ENCODE measurements around the gene NAA10.

Gene NAA10

DNA sequence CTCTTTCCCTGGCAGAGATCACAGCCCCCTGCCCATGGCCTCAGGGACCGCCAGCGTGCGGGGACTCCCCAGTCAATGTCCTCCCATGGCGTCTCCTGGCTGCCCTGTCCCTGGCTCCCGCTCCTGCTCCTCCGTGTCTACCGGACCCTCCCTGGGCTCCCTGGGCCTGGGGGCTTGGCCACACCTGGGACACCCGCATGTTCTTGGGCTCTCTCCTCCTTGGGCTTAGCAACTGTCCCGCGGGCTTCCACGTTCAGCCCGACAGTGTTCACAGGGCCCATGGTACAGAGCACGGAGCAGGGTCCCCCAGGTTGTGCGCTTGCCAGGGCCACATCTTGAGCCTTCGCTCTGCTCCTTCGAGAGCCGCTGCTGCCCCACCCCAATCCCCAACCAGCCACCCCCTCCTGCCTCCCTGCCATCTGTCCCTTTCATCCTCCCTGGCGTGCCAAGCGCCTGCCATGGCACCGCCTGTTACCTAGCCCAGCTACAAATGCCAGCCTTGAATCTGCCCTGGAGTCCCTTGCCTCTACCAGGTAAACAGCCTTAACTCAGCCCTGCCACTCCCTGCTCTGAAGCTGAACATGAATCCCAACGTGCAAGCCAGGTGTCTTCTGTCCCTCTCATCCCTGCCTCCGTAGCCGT is 26.5 kb downstream of the NAA10 start:
- no peak for DNase-seq

DNA sequence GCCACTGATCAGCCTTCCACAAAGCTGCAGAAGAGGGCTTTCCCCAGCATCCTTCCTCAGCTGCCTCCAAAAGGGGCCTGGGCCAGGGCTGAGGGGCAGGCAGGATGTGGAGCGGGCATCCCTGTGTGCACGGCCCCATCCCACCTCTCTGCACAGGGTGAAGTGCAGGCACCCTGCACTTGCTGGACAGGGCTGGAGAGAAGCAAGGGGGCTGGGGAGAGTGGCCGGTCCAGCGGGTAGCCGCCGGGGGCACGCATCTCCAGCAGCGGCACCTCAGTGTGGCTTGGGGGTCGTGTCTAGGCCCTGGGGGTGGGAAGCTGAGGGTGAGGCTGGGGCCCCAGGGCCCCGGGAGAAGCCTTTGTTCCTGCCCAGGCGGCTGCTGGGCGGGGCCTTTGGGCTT is 27.4 kb downstream of the NAA10 start:
- no peak for DNase-seq

DNA sequence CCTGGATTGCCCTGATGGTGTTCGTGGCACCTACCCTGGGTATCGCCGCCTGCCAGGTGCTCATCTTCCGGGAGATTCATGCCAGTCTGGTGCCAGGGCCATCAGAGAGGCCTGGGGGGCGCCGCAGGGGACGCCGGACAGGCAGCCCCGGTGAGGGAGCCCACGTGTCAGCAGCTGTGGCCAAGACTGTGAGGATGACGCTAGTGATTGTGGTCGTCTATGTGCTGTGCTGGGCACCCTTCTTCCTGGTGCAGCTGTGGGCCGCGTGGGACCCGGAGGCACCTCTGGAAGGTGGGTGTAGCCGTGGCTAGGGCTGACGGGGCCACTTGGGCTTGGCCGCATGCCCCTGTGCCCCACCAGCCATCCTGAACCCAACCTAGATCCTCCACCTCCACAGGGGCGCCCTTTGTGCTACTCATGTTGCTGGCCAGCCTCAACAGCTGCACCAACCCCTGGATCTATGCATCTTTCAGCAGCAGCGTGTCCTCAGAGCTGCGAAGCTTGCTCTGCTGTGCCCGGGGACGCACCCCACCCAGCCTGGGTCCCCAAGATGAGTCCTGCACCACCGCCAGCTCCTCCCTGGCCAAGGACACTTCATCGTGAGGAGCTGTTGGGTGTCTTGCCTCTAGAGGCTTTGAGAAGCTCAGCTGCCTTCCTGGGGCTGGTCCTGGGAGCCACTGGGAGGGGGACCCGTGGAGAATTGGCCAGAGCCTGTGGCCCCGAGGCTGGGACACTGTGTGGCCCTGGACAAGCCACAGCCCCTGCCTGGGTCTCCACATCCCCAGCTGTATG is 28.5 kb downstream of the NAA10 start:
- DNase-seq = no peak

DNA sequence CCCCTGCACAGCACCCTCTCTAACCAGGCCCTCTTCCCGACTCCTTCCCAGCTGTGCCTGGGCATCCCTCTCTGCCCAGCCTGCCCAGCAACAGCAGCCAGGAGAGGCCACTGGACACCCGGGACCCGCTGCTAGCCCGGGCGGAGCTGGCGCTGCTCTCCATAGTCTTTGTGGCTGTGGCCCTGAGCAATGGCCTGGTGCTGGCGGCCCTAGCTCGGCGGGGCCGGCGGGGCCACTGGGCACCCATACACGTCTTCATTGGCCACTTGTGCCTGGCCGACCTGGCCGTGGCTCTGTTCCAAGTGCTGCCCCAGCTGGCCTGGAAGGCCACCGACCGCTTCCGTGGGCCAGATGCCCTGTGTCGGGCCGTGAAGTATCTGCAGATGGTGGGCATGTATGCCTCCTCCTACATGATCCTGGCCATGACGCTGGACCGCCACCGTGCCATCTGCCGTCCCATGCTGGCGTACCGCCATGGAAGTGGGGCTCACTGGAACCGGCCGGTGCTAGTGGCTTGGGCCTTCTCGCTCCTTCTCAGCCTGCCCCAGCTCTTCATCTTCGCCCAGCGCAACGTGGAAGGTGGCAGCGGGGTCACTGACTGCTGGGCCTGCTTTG is 29.2 kb downstream of the NAA10 start:
- no peak for DNase-seq

DNA sequence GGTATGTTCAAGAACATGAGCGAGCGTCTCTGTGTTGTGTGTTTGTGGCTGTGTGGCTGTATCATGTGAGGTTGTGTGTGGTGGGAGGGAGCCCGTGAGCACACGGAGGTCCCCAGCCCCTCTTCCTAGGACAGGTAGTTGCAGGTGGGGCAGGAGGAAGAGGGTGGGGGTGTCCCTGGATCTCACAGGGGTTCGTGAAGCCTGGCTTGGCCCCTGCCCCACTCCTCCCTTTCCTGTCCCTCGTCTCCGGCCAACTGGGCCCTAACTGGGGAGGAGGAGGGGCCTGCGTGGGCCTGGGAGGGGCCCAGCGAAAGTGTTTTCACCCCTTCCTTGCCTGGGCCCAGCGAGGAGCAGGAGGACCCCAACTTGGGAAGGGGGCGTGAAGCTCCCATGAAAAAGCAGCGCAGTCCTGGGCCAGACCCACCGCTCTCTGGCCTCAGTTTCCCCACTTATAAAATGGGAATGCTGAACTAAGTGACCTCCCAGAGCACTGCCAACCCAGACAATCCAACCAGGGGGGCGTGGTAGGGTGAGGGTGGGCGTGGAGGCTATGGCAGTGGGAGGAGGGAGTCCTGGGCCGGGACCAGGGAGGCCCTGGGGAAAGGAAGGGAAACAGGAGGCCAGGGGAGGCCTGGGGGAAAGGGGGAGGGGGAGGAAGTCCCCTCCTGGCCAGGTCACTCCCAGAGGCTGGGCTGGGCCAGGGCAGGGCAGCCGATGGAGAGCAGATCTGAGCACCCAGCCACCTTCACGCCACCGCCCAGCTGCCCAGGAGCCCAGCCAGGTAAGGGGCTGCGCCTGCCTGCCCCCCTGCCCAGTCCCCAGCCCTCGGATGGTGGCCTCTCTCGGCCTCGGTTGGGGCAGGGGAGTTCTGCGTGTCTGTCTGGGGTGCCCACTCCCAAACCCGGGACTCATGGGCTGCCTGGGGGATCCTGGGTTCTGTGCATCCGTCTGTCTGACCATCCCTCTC is 30.6 kb downstream of the NAA10 start, which contains the start of gene AVPR2:
AVPR2 (plus strand) TSS at position 683 of the 967 bp plus-strand sequence. CDS start 473 bp downstream, outside the sequence.
- DNase-seq = no peak

DNA sequence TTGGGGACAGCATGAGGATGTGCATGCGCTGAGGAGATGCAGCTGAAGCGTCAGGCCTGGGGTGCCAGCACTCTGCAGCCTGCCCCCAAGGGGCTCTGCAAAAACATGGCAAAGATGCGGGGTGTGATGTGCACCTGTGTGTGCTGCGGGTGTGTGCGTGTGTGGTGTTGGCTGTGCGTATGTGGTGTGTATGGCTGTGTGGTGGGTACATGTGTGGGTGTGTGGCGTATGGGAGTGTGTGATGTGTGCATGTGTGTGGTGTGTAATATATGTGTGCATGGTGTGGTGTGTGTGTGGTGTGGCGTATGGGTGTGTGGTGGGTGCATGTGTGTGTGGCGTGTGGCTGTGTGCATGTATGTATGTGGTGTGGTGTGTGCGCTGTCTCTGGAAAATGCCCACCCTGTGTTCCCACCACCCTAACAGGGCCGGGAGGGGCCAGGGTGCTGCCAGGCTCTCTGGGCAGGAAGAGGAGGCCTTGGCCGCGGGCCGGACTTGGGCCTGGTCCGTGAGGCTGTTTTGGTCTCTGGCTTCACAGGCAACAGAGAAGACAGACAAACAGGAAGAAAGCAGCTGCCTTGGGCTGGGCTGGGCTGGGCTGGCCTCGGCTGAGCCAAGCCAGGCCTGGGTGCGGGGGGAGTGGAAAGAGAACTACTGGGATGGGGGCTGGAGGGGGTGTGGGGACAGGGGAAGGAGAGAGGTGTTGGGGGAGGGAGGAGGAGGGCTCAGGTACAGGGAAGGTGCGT is 31.4 kb downstream of the NAA10 start:
- peak; percentile 20 for DNase-seq

DNA sequence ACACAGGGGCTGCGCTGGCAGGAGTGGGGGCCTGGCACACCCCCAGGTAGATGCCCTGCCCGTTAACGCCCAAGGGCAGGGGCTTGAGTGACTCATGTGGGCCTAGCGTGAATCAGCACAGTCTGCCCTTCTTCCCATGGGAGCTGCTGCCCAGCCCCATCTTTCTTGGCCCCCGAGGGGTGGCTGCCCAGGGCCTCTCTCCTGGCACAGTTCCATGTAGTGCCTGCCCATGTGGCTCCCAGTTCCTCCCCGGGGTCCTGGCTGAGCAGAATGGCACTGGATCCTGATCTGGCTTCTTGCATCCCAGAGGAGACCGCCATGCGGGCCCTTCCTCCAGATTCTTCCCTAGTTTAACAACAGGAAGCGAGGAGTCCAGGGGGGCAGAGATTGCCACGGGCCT is 32.5 kb downstream of the NAA10 start:
- DNase-seq = peak; percentile 61

DNA sequence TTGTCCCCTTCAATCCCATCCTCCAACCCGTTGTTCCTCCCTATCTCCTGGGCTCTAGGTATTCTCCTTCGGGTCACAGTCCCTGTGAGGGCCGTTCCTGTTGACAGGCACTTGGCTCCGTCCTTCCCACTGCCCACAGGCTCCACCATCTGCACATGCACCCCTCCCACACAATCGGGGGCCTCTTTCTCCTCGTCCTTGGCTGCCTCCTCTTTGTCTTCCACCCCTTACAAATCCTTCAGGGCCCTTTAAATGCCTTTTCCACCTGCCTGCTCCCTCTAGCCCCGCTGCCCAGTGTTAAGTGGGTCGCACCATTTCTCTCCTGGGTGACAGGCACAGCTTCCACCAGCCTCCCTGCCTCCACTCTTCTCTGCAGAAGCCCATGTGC is 33.1 kb downstream of the NAA10 start:
- no peak for DNase-seq

DNA sequence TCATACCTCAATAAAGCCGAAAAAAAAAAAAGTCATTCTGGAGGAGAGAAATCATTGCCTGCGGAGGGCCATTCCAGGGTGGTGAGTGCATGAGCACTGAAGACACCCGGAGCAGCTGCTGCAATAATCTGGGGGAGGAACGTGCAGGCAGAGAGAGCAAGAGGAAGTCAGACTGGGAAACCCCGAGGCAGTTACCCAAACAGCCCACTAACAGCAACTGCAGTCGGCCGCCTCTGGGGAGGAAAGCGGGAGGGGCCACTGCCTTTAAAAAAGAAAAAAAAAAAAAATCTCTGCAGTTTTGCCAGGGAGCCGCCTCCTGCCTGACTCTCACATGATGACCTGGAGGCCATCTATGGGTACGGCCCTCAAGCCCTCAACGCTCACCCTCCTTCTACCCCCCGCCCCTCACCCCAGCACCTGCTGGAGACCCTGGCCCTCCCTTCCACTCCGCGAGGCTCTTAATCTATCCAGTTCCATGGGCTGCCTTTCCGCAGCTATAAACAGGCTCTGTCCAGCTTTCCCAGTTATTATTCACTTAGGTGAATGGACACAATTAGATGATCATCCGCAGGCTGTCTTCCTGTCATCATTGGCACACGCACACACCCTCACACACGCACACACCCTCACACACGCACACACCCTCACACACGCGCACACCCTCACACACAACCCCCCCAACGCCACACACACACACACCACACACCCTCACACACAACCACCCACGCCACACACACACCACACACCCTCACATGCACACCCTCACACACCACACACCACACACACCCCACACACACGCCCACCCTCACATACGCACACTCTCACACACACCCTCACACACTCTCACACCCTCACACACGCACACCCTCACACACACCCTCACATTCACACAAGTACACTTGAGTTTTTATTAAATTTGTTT is 33.7 kb downstream of the NAA10 start:
- peak; percentile 93 for DNase-seq

DNA sequence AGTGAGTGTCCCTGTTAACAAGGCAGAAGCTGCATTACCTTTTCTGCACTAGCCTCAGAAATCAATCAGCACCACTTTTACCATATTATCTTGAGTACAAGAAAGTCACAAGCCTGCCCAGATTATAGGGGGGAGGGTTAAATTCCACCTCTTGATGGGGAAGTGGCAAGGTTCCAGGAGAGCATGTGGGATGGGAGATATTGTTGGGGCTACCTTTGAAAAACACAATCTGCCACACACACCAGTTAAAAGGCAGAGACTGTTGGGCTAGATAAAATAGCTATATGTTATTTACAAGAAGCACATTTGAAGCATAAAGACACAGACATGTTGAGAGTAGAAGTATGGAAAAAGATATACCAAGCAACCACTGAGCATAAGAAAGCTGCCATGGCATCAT is 36.9 kb downstream of the NAA10 start:
- no peak for DNase-seq

DNA sequence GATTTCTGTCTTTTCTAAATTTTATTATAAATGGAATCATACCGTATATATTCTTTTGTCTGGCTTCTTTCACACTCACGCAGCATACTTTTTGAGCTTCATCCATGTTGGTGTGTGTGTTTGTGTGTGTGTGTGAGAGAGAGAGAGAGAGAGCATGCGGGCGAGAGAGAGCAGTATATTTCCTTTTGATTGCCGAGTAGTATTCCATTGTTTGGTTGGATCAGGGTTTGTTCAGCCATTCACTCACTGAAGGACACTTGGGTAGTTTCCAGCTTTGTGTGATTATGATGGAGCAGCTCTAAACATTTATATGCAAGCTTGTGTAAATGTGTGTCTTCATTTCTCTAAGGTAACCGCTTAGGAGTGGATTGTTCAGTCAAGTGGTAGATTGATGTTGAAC is 45.7 kb downstream of the NAA10 start:
- no peak for DNase-seq

DNA sequence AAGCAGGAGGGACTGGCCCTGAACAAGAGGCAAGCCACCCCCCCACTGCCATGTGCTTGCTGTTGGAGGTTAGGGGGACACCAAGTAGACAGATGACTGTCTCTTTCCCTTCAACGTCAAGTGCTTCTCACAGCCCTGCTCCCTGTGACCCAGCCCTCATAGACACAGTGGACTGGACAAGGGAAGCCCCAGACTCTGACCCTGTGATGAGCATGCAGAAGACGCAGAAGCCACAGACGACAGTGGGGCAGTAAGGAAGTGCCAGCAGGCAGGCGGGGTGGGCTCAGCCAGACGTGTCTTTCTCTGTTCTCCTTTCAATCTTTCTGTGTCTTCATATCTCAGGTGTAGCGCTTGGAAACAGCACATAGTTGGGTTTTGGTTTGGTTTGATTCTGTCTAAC is 46.5 kb downstream of the NAA10 start:
- DNase-seq = no peak

DNA sequence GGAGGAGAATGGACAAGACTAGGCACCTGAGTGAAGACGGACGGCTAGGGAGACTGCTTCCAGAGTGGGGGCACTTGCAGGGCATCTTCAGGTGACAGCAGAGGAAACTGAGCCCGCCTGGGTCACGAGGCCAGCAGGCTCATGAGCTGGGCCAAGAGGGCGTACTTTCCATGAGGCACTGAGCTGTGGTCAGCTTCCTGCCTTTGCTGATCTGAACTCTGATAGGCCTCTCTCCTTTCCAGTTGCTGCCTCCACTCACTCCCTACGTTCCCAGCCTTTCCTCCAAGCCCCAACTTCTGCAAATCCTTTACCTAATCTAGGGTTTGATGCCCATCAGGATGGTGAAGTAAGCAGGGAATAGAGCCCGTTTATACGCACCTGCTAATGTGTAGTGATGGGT is 47.5 kb downstream of the NAA10 start:
- DNase-seq = no peak

DNA sequence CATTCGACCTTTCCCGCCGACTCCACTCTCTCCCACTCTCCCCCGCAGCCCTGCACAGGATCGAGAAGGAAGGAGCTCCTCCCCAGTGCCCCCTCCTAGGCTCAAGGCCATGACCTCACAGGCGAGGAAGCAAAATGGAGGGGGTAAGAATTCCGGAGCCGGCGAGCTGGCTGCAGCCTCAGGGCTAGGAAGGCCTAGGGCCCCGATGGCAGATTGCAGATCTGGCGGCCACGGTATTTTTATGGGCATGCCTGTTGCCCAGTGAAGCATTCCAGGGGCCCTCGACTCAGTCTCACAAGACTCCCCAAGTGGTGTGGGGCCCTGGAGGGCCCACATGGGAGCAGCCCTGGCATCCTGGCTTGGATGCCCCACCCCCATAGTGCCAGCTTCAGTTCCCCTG is 47.9 kb downstream of the NAA10 start:
- DNase-seq = no peak

DNA sequence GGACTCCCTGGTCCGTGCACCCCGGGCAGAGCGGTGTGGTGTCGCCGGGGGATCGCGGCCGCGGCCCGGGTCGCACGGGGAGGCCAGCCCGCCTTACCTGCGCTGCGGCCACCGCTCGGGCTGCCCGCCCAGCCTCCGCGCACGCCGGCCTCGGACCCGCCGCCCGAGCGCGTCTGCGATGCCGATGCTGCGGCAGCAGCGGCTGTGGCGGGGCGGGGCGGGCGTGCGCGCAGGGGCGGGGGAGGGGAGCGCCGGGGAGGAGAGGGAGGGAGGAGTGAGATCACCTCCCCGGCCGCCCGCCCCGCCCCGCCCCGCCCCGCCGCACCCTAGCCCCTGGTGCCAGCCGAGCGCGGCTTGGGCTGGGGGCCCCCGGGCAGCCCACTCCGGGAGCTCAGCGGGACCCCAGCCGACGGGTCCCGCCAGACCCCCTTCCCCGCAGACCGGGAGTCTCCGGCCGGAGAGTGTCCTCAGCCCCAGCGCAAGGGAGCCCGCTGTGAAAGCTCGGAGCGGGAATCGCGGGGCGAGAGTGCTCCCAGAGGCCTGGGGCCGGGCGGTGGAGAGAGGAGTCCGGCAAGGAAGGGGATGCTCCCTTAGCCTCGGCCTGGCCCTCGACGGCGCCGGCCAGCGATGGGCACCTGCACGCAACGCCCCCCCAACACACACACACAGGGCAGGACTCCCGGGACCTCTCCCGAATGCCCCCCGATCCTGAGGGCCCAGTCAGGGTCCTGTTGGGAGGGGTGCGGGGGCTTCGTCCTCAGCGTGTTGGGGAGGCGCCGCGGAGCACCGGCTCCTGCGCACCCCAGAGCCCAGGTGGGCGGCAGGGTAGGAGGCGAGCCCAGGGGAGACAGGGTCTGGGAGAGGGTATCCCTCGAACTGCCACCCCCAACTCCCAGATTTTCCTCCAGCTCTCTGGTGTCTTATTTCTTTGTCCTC is 48.6 kb downstream of the NAA10 start, which contains the start of gene L1CAM:
L1CAM (minus strand) TSS at position 206 of the 936 bp plus-strand sequence. CDS start 10,337 bp downstream, outside the sequence.
- no peak for DNase-seq

DNA sequence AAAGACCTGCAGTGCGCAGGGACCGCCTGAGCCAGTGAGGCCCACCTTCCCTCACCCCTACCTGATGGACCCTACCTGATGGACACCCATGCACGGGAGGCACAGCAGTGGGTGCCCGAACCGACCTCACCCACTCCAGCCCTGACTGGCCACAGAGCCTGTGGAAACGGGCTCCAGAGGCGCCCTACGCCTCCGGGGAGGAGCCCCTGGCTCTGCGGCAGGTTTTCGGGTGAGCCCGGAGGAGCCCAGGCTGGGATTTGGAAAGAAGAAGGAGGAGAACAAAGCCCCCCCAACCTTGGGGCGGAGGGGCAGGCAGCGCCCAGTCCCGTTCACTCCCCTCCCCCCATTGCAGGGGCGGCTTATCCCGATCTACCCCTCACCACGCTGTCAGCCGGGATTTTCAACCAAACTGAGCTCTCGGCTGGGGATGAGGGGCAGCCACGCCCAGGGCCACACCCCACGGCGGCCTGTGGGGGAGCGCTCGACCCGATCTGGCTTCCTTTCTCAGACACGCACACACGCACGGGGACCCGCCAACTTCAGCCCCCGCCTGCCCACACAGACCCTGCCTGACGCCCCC is 49.5 kb downstream of the NAA10 start:
- DNase-seq = no peak

DNA sequence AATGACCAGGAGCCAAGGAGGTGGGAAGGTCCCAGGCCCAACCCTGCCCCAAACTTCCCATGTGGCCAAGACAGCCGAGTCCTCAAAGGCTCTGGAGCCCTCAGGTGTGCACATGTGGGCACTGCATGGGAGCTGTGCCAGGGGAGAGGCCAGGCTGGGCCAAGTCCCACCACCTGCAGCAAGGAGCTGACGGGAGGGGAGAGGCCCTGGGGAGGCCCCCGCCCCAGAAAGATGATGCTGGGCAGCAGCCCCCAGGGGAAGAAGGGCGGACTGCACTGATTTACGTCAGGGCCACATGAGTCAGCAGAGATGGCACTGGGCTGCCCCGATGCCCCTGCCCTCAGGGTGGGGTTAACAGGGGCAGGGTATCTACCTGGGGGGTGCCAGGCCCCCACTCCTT is 50.2 kb downstream of the NAA10 start:
- DNase-seq = peak; percentile 42

DNA sequence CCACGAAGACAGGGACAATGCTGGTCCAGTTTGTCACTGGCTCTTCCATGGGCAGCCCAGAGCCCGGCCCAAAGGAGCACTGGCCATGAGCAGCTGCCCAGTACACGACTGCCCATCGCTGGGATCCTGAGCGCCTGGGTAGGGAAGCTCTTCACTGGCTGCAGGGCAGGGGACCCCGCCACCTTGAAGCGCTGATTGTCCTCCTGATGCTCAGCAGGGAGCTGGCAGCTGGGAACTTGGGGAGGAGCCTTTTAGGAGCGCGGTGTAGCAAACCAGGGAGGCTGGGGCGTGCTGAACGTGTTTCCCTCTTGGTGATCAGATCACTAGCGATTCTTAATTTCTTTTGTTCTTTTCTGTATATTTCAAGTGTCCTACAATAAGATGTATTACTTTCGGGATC is 50.7 kb downstream of the NAA10 start:
- no peak for DNase-seq

DNA sequence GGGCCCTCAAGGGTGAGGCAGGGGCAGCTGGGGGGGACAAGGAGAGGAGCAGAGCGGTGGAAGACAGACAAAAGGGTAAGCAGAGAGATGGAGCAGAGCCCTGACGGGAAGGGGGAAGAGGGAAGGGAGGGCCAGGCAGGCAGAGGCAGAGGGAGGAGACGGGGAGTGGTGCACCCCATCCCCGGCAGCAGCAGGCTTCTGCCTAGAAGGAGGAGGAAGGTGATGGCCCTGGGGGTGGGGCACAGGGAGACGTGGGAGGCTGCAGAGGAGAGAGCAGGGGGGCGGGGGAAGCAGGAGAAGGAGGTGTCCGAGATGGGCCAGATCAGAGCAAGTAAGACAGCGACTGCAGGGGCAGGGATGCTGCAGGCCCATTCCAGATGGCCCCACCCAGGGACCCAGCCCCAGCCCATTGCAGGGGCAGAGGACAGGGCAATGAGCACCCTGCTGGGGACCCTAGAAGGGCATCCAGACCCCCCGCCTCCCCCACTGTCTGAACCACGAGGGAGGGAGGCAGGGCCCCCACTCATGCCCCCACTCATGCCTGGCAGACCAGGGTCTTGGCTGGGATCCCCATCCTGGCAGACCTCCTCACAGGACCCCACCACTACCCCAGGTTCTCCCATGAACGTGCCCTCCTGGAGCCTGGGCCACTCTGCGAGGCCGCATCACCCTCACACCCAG is 51.5 kb downstream of the NAA10 start:
- DNase-seq = no peak

All from NCI-H226 (cell line).